CD14-positive monocyte (primary cell): Measurements from ENCODE around the gene MRPL14. TPM values are rescaled to one million over a fixed set of nuclear protein-coding genes. Genes with fewer than 3 reads are reported as not detected.
A peak's percentile ranks its signal among the peaks of the same experiment; 100 is the strongest.

Experiments used
- DNase-seq, 3 donors: peaks; one replicate each; pipeline ENCODE4 v3.0.0-alpha.2; 2011 to 2022
- H2AFZ ChIP-seq: 2 replicates; pipeline ENCODE4 v1.6.0; 2012; ENCODE audit warnings: mild to moderate bottlenecking, low read depth, low read length, inconsistent platforms; ENCODE audit not compliant: insufficient read depth, poor library complexity, severe bottlenecking
- H3K27ac ChIP-seq, 2 donors: 1 replicate in 1 of 2; 2 replicates in 1 of 2; pipeline ENCODE4 v1.5.1; 2012 to 2013; ENCODE audit warnings: low read length in 2 of 2, control low read depth in 1 of 2, inconsistent platforms in 1 of 2, low read depth in 1 of 2, mild to moderate bottlenecking in 1 of 2
- H3K27me3 ChIP-seq, 2 donors: one replicate each; pipeline versions ENCODE4 v1.6.0 to v1.6.1; 2011 to 2013; ENCODE audit warnings: low read length in 2 of 2; ENCODE audit not compliant: control insufficient read depth in 2 of 2, insufficient read depth in 2 of 2
- H3K36me3 ChIP-seq, 2 donors: replicated peaks in 1 of 2; 1 replicate in 1 of 2; 2 replicates in 1 of 2; pipeline versions ENCODE4 v1.5.1 to v1.6.1; 2012 to 2013; ENCODE audit warnings: low read length in 2 of 2, control low read depth in 1 of 2, inconsistent platforms in 1 of 2, mild to moderate bottlenecking in 1 of 2; ENCODE audit not compliant: insufficient read depth in 2 of 2, control insufficient read depth in 1 of 2
- H3K4me1 ChIP-seq, 2 donors: 1 replicate in 1 of 2; 2 replicates in 1 of 2; pipeline versions ENCODE4 v1.5.1 to v1.6.1; 2012 to 2013; ENCODE audit warnings: low read length in 2 of 2, control low read depth in 1 of 2, inconsistent platforms in 1 of 2, mild to moderate bottlenecking in 1 of 2, moderate library complexity in 1 of 2; ENCODE audit not compliant: insufficient read depth in 2 of 2, control insufficient read depth in 1 of 2
- H3K4me2 ChIP-seq: replicated peaks from 2 replicates; pipeline ENCODE3; 2012; ENCODE audit warnings: low read length, moderate library complexity, mild to moderate bottlenecking; ENCODE audit not compliant: poor library complexity, severe bottlenecking; ENCODE audit errors: extremely low read depth
- H3K4me3 ChIP-seq, 3 experiments: fragments of 200-600 bp in 1 of 3; sonication (generic) in 1 of 3; replicated peaks in 1 of 3; 1 replicate in 2 of 3; 2 replicates in 1 of 3; pipeline ENCODE4 v1.5.1; 2011 to 2013; ENCODE audit warnings: low read length in 3 of 3, mild to moderate bottlenecking in 3 of 3, control low read depth in 2 of 3, low read depth in 2 of 3, inconsistent platforms in 1 of 3, moderate library complexity in 1 of 3
- H3K79me2 ChIP-seq: 2 replicates; pipeline ENCODE4 v1.6.0; 2012; ENCODE audit warnings: mild to moderate bottlenecking, control low read depth, inconsistent platforms, low read length, moderate library complexity; ENCODE audit not compliant: insufficient read depth
- H3K9ac ChIP-seq: 2 replicates; pipeline ENCODE4 v1.6.0; 2017; ENCODE audit warnings: low read length, mild to moderate bottlenecking; ENCODE audit not compliant: insufficient read depth, poor library complexity, severe bottlenecking
- H3K9me3 ChIP-seq, 2 donors: replicated peaks in 1 of 2; 1 replicate in 1 of 2; 2 replicates in 1 of 2; pipeline versions ENCODE4 v1.5.1 to v1.6.1; 2012 to 2013; ENCODE audit warnings: low read length in 2 of 2, control low read depth in 1 of 2; ENCODE audit not compliant: control insufficient read depth in 1 of 2, insufficient read depth in 1 of 2
- H4K20me1 ChIP-seq: 2 replicates; pipeline ENCODE4 v1.6.0; 2012; ENCODE audit warnings: mild to moderate bottlenecking, low read length, control low read depth, moderate library complexity; ENCODE audit not compliant: insufficient read depth
- H3K27ac Mint-ChIP-seq, 7 donors: one replicate each; pipeline ENCODE4 v1.8.0; 2020; ENCODE audit warnings: mild to moderate bottlenecking in 7 of 7, mixed read lengths in 7 of 7, moderate library complexity in 6 of 7, inconsistent platforms in 2 of 7
- H3K27me3 Mint-ChIP-seq, 3 donors: one replicate each; pipeline ENCODE4 v1.8.0; 2021 to 2022; ENCODE audit warnings: low read depth in 3 of 3, mild to moderate bottlenecking in 3 of 3, mixed read lengths in 3 of 3, moderate library complexity in 3 of 3, inconsistent platforms in 1 of 3
- H3K36me3 Mint-ChIP-seq, 2 donors: one replicate each; pipeline ENCODE4 v1.8.0; 2020; ENCODE audit warnings: mixed read lengths in 2 of 2, inconsistent platforms in 1 of 2, mild to moderate bottlenecking in 1 of 2
- H3K4me1 Mint-ChIP-seq: one replicate; pipeline ENCODE4 v1.8.0; 2020; ENCODE audit warnings: mild to moderate bottlenecking, mixed read lengths
- H3K4me3 Mint-ChIP-seq, 2 donors: one replicate each; pipeline ENCODE4 v1.8.0; 2020; ENCODE audit warnings: mild to moderate bottlenecking in 2 of 2, mixed read lengths in 2 of 2, moderate library complexity in 1 of 2
- H3K9me3 Mint-ChIP-seq, 7 donors: one replicate each; pipeline ENCODE4 v1.8.0; 2020 to 2022; ENCODE audit warnings: mixed read lengths in 7 of 7, mild to moderate bottlenecking in 6 of 7, moderate library complexity in 6 of 7, inconsistent platforms in 2 of 7
- WGBS: methylation state at CpG from one replicate; pipeline ENCODE4 v1.1.5; 2013; ENCODE audit warnings: missing lambda C conversion rate; ENCODE audit not compliant: insufficient coverage; 5-methylcytosine and 5-hydroxymethylcytosine counted together
- intact Hi-C, 2 donors: fragments of 100-400 bp; cut with micrococcal nuclease; formaldehyde crosslinking; loops; one replicate each; pipeline versions ENCODE4 v1.15.0 to v1.15.1; 2023
- polyA minus RNA-seq: library from RNA; depleted of rRNA, polyadenylated mRNA; stranded (reverse); fragments of >200 nt; gene quantifications from 2 replicates; pipeline ENCODE4 v1.2.3, GENCODE V29; 2012
- polyA plus RNA-seq, 3 donors: library from polyadenylated mRNA; depleted of rRNA in 1 of 3; unstranded in 2 of 3; stranded (reverse) in 1 of 3; fragments of 300-500 nt in 2 of 3; fragments of >200 nt in 1 of 3; fragmentation: Illumina TruSeq in 2 of 3; gene quantifications; 1 replicate in 2 of 3; 2 replicates in 1 of 3; pipeline ENCODE4 v1.2.3, GENCODE V29; 2012 to 2021
- total RNA-seq, 12 experiments: library from RNA in 1 of 12; stranded (reverse) in 1 of 12; fragments of 120-200 nt in 1 of 12; gene quantifications; one replicate each; pipeline ENCODE4 v1.2.4 and lab custom pipeline; 2013 to 2026; ENCODE audit warnings: mixed read lengths in 6 of 12, inconsistent platforms in 1 of 12
- TF ChIP-seq, protein P1 (sequence below): fragments of 200-600 bp; IDR thresholded peaks from one replicate; pipeline ENCODE4 v1.8.0; 2022; ENCODE audit warnings: antibody characterized with exemption, mild to moderate bottlenecking

MRPL14 gene
- total RNA-seq (2013): 37.4 TPM
- 10 to 100 TPM; 18.5 to 91.5 (median 78.2) TPM for polyA plus RNA-seq
- 12.7 and 22.7 TPM in 2 replicates for polyA minus RNA-seq
- total RNA-seq (lab: John Stamatoyannopoulos, UW): 6.5 to 28.0 (median 10.0) reads per million in 11 experiments

DNA sequence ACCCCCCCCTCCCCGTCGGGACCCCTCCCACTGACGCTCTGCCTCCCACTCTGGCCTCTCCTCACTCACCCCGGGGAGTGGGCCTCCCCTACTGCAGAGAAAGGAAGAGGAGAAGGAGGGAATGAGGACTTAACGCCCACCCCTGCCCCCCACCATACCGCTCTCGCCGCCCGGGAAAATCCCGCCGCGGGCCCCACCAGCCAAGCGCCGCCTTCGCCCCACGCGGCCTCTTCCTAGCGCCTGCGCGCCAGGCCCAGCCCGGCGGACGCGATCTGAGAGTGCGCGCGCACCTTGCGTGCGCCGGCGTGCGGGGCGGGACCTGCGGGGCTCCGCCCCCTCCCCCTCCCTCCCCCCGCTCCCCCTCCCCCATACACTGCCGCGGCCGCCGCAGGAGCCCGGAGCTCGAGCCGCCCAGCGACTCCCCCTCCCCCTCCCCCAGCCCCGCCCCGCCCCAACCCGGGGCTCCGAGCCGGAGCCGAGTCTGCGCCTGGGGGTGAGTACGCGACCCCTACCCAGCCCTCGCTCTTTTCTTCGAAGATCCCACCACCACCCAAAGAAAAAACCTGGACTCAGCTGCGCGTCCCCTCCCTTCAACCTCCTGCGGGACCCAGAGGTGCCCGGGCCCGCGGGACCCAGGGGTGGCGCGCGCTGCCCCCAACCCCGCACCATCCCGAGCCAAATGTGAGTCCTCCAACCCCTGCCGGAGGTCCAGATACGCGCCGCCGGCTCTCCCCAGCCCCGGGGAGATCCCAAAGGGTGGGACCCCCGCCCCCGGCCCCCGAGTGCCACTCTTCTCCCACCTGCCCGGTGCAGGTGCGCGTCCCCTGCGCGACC is at the start of gene MRPL14, which contains the start of gene TMEM63B:
Gene MRPL14, minus strand, starts transcription at position 267 of the 834 bp plus-strand sequence. CDS start 10,841 bp downstream, outside the sequence.
Gene TMEM63B, plus strand, starts transcription at position 369 of the 834 bp plus-strand sequence. CDS start 7,031 bp downstream, outside the sequence.
- Histone ChIP-seq H3K27me3 (peaks cover 0 to 4% of the 10 kb centered on the region in 2 donors), H2AFZ (peak within 1 kb of the TSS; percentile 91), H3K36me3 (no peaks in the 10 kb centered on the region), H3K4me2 (peak within 1 kb of the TSS; percentile 100), H3K27ac (peak within 1 kb of the TSS; percentile 91 to 92), H3K9ac (peak within 1 kb of the TSS; percentile 94), H4K20me1 (peaks cover 56% of the 10 kb centered on the region), H3K4me1 (peaks cover 27 to 43% of the 10 kb centered on the region in 2 donors), H3K79me2 (peaks cover 56% of the 10 kb centered on the region), H3K4me3 (peak within 1 kb of the TSS; percentile 87 to 92 (median 87)), H3K9me3 (no peaks in the 10 kb centered on the region)
- Mint-ChIP-seq H3K4me3 (peak within 1 kb of the TSS; percentile 92 to 98), H3K9me3 (no peaks in the 10 kb centered on the region), H3K36me3 (peaks cover 18 to 22% of the 10 kb centered on the region in 2 donors), H3K27ac (peak within 1 kb of the TSS; percentile 90 to 96 (median 94)), H3K27me3 (peaks cover under 1 to 8% (median 7%) of the 10 kb centered on the region in 3 donors), H3K4me1 (peaks cover 48% of the 10 kb centered on the region)
- peak; percentile 83 to 88 (median 87) for DNase-seq
- TF ChIP-seq, protein P1, sequence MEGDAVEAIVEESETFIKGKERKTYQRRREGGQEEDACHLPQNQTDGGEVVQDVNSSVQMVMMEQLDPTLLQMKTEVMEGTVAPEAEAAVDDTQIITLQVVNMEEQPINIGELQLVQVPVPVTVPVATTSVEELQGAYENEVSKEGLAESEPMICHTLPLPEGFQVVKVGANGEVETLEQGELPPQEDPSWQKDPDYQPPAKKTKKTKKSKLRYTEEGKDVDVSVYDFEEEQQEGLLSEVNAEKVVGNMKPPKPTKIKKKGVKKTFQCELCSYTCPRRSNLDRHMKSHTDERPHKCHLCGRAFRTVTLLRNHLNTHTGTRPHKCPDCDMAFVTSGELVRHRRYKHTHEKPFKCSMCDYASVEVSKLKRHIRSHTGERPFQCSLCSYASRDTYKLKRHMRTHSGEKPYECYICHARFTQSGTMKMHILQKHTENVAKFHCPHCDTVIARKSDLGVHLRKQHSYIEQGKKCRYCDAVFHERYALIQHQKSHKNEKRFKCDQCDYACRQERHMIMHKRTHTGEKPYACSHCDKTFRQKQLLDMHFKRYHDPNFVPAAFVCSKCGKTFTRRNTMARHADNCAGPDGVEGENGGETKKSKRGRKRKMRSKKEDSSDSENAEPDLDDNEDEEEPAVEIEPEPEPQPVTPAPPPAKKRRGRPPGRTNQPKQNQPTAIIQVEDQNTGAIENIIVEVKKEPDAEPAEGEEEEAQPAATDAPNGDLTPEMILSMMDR: no peak
- WGBS: under 1% methylated on average over 40 of the region's 80 CpGs
- intact Hi-C loops: loop anchor here in 1 of 2 donors (5.0 kb wide), 1 partner anchor 95 kb away; the partner anchor contains the start of gene SLC29A1

DNA sequence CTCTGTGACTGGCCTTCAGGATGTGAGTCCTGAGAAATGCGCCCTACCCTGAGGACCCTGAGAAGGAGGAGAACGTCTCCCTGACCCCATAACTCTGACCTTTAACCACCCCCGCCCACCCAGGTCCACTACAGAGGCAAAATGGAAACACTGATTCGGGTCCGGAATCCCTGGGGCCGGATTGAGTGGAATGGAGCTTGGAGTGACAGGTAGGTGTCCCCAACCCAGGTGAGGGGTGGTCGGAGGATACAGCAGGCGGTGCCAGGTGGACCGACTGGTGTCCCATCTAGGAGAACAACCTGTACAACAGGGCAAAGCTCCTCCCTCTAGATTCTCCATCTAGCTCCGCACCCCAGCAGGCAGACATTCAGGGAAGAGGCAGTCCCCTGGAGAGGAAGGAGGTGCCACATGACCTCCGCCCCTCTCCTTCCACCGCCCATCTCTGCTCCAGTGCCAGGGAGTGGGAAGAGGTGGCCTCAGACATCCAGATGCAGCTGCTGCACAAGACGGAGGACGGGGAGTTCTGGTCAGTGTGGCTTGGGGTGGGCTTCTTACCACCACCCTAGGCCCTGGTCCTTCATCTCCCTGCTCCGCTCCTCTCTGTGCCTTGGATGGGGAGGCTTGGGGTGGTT is 49.0 kb upstream of the MRPL14 start:
- Mint-ChIP-seq H3K4me1 (peaks cover 19% of the 10 kb centered on the region), H3K36me3 (no peaks in the 10 kb centered on the region)

More for the DNA sequence above, 49.0 kb upstream of the MRPL14 start:
- Histone ChIP-seq H3K27ac (no peak overlapping the region), H3K27me3 (no peaks in the 10 kb centered on the region), H3K36me3 (no peaks in the 10 kb centered on the region), H2AFZ (peak overlapping the region; percentile 57), H3K9ac (no peak overlapping the region), H3K79me2 (no peaks in the 10 kb centered on the region), H3K4me2 (no peak overlapping the region), H3K4me3 (peak overlapping the region in 1 of 3 experiments; percentile 9), H3K4me1 (peaks cover 11 to 13% of the 10 kb centered on the region in 2 donors), H4K20me1 (no peaks in the 10 kb centered on the region), H3K9me3 (no peaks in the 10 kb centered on the region)
- DNase-seq: no peak
- peaks cover 0 to 2% (median 0%) of the 10 kb centered on the region in 7 donors for H3K9me3 Mint-ChIP-seq
- 97% methylated on average over 5 of the region's 15 CpGs for WGBS
- peaks cover 7 to 11% (median 8%) of the 10 kb centered on the region in 3 donors for H3K27me3 Mint-ChIP-seq
- peak overlapping the region; percentile 20 to 64 for H3K4me3 Mint-ChIP-seq
- TF ChIP-seq, protein P1: no peak
- intact Hi-C loops: no loop called here
- H3K27ac Mint-ChIP-seq: peak overlapping the region in 2 of 7 donors; percentile 30 to 53
